MM.1S (cell line): ENCODE measurements around the gene CELF5.

ENCODE experiments used
- EZH2 ChIP-seq: fragments of 300-600 bp; sonication (generic); optimal IDR thresholded peaks from 2 replicates; pipeline ENCODE3; 2017; ENCODE audit warnings: low read depth, mild to moderate bottlenecking, antibody characterized with exemption, low read length, mixed read lengths
- TF ChIP-seq, protein P1 (sequence below): fragments of 300-600 bp; sonication (generic); IDR thresholded peaks from 2 replicates; pipeline ENCODE4 v1.5.1; 2016; ENCODE audit warnings: antibody characterized with exemption, low read length, mixed read lengths

DNA sequence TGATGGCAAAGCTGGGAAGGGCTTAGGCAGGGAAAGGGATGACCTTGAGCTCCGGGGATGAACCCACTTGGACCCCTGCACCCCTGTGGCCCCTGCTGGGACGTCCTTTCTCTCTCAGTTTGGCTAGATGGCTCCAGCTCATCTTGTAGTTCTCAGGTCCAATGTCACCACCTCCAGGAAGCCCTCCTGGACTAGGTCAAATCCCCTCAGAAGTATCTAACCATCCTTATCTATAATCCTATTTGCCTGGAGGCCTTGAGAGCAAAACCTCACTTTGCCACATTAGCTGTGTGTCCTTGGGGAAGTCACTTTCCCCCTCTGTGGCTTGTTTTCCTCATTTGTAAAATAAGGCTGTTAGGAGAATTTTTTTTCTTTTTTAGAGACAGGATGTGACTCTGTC is 99.2 kb downstream of the CELF5 start:
- TF ChIP-seq, protein P1, sequence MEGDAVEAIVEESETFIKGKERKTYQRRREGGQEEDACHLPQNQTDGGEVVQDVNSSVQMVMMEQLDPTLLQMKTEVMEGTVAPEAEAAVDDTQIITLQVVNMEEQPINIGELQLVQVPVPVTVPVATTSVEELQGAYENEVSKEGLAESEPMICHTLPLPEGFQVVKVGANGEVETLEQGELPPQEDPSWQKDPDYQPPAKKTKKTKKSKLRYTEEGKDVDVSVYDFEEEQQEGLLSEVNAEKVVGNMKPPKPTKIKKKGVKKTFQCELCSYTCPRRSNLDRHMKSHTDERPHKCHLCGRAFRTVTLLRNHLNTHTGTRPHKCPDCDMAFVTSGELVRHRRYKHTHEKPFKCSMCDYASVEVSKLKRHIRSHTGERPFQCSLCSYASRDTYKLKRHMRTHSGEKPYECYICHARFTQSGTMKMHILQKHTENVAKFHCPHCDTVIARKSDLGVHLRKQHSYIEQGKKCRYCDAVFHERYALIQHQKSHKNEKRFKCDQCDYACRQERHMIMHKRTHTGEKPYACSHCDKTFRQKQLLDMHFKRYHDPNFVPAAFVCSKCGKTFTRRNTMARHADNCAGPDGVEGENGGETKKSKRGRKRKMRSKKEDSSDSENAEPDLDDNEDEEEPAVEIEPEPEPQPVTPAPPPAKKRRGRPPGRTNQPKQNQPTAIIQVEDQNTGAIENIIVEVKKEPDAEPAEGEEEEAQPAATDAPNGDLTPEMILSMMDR = no peak
- no peak for TF ChIP-seq EZH2
